Measurements from ENCODE around the gene CPEB3. TPM values are rescaled to one million over a fixed set of nuclear protein-coding genes. Genes with fewer than 3 reads are reported as not detected.
"Not testable (repeated sequence)": the region's sequence is repeated elsewhere in the genome, so short reads cannot be mapped to it uniquely, and the experiment has no call there.

Gene CPEB3
- 2.8 TPM for total RNA-seq

DNA sequence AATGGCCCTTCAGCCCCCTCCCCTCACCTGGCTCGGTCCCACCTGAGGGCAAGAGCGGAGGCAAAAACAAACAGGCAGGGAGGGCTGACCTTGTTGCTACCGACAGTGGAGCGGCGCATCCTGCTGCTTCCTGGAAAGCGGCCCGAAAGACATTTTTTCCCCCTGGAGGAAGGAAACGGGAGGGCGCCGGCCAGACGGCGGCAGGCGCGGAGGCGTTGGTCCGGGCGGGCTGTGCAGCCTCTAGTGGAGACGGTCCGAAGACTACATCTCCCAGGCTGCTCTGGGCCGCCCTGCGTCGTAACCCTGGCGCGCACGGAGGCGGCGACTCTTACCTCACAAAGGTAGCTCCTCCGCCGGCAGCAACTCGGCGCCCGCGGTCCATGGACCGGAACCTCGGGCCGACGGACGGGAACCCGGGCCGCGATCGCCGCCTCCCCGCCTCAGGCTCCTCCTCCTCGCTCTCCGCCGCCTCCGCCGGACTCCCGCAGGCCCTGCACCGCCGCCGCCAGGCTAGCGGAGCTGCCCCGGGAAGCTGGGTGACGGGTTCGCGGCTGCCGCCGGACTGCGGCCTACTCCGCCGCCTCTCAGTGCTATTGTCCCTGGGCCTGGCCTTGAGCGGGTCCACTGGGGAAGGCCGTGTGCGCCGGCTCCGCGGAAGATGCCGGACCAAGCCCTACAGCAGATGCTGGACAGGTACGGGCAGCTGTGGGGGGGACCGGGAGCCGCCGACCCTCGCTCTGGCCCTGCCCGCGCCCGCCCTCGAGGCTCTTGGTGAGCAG lies at the start of gene CPEB3, which contains the start of gene MARCHF5:
Gene CPEB3 (minus strand): TSS at position 242 of the 779 bp plus-strand sequence. CDS start 50,728 bp downstream, outside the sequence.
Gene MARCHF5 (plus strand): TSS at position 331 of the 779 bp plus-strand sequence. CDS start 328 bp downstream, at position 659.
- peaks cover 0 to 3% of the 10 kb centered on the region in 2 donors for H3K4me1 ChIP-seq
- peak within 1 kb of the TSS; percentile 90 to 98 for H3K27ac ChIP-seq
- peak within 1 kb of the TSS; percentile 86 to 100 for H3K4me3 ChIP-seq
- intact Hi-C loops (cut with DNase I): loop anchor here (1.0 kb wide), 2 partner anchors 51 to 204 kb away; no protein-coding TSS in a partner anchor
- no peaks in the 10 kb centered on the region for H3K9me3 ChIP-seq
- H3K36me3 ChIP-seq: peaks cover 0 to 3% of the 10 kb centered on the region in 2 donors
- no peaks in the 10 kb centered on the region for H3K27me3 ChIP-seq
- TF ChIP-seq, protein P1, sequence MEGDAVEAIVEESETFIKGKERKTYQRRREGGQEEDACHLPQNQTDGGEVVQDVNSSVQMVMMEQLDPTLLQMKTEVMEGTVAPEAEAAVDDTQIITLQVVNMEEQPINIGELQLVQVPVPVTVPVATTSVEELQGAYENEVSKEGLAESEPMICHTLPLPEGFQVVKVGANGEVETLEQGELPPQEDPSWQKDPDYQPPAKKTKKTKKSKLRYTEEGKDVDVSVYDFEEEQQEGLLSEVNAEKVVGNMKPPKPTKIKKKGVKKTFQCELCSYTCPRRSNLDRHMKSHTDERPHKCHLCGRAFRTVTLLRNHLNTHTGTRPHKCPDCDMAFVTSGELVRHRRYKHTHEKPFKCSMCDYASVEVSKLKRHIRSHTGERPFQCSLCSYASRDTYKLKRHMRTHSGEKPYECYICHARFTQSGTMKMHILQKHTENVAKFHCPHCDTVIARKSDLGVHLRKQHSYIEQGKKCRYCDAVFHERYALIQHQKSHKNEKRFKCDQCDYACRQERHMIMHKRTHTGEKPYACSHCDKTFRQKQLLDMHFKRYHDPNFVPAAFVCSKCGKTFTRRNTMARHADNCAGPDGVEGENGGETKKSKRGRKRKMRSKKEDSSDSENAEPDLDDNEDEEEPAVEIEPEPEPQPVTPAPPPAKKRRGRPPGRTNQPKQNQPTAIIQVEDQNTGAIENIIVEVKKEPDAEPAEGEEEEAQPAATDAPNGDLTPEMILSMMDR (IDR thresholded peaks at IDR 0.05): peak; percentile 61 to 89 (median 75)
- DNase-seq (ENCODE audit: low spot score in 2 of 2): peak; percentile 84 to 98

DNA sequence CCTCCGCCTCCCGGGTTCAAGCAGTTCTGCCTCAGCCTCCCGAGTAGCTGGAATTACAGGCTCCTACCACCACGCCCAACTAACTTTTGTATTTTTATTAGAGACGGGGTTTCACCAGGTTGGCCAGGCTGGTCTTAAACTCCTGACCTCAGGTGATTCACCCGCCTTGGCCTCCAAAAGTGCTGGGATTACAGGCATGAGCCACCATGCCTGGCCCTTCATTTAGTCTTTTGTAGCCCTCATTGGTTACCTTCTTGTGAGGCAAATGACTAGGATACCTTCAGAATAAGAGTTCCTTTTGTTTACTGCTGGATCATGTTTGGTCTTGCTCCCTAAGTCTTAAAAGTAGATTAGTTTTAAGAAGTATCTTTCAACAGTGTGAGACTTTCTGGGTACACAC lies 39.0 kb upstream of the CPEB3 start:
- H3K4me1 ChIP-seq; H3K4me3 ChIP-seq; H3K9me3 ChIP-seq; DNase-seq (ENCODE audit: low spot score in 2 of 2); H3K27me3 ChIP-seq; intact Hi-C loops (cut with DNase I); H3K36me3 ChIP-seq; H3K27ac ChIP-seq: not testable (repeated sequence)

DNA sequence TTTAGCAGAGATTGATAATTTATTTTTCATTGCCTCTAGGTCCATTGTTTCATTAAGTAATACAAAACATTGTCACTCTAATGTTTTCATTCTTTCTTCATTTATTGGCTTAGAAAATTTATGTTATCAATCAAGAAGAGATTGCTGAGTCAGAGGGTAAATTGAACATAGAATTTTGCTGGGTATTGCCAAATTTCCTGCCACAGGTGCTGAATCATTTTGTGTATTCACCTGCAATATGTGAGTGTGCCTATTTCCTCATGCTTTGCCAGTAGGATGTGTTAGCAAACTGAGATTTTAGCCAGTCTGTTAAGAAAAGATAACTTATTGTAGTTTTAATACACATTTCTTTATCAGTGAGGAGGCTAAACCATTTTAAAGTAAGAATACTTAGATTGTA lies 38.1 kb upstream of the CPEB3 start:
- intact Hi-C loops (cut with DNase I): no loop called here
- DNase-seq (ENCODE audit: low spot score in 2 of 2): no peak
- Histone ChIP-seq H3K4me1 (no peaks in the 10 kb centered on the region), H3K4me3 (no peak overlapping the region), H3K27me3 (no peaks in the 10 kb centered on the region), H3K27ac (no peak overlapping the region), H3K9me3 (no peaks in the 10 kb centered on the region), H3K36me3 (no peaks in the 10 kb centered on the region)
- TF ChIP-seq, protein P1 (IDR thresholded peaks at IDR 0.05): no peak

DNA sequence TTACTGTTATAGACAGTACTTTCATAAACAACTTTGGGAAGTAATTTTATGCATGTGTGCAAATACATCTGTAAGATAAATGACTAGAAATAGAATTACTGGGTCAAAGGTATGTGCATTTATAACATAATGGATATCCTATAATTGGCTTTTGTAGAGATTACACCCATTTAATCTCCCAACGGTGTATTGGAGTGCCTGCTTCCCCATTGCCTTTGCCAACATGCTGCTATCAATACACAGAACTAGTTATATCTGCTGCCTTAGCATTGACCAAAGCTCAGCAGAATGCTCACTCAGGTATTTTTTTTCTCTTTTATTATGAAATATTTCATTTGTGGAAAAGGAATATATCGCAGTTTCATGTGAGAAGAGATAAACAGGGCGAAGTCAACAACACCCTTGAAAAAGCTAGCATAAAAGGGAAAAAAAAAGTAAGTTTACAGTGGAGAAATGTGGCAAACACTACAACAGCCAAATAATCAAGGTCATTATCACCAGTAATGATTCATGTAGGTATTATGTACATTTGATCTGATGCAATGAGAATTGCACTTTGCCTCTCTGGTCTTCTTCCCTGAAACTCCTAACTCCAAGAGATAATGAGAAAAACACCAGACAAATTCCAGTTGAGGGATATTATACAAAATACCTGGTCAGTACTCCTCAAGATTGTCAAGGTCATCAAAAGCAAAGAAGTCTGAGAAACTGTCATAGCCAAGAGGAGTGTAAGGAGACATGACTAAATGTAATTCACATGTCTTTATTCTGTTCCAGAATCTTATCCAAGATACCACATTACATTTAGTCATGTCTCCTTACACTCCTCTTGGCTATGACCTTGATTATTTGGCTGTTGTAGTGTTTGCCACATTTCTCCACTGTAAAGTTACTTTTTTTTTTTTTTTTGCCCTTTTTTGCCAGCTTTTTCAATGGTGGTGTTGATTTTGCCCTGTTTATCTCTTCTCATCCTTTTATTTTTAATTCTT lies 36.9 kb upstream of the CPEB3 start:
- Histone ChIP-seq H3K4me1 (no peaks in the 10 kb centered on the region), H3K4me3 (no peak overlapping the region), H3K27me3 (no peaks in the 10 kb centered on the region), H3K36me3 (no peaks in the 10 kb centered on the region), H3K27ac (no peak overlapping the region), H3K9me3 (no peaks in the 10 kb centered on the region)
- DNase-seq (ENCODE audit: low spot score in 2 of 2): no peak
- intact Hi-C loops (cut with DNase I): no loop called here
- TF ChIP-seq, protein P1 (IDR thresholded peaks at IDR 0.05): no peak

DNA sequence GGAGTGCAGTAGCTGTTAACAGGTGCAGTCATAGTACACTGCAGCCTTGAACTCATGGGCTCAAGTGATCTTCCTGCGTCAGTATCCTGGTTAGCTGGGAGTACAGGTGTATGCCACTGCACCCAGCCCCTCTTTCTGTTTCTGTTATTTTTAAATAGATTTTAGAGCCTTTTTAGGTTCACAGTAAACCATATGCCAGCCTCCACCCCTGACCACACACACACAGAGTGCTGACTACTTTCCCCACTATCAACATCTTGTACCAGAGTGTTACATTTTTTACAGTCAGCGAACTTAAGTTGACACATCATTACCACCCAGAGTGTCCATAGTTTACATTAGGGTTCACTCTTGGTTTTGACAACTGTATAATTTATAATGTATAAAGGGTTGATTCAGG lies 32.2 kb upstream of the CPEB3 start:
- TF ChIP-seq, protein P1 (IDR thresholded peaks at IDR 0.05): no peak
- Histone ChIP-seq H3K27ac (no peak overlapping the region), H3K9me3 (no peaks in the 10 kb centered on the region), H3K27me3 (no peaks in the 10 kb centered on the region), H3K4me1 (no peaks in the 10 kb centered on the region), H3K4me3 (no peak overlapping the region), H3K36me3 (peaks cover 1 to 10% of the 10 kb centered on the region in 2 donors)
- no peak for DNase-seq (ENCODE audit: low spot score in 2 of 2)
- intact Hi-C loops (cut with DNase I): no loop called here
